Keratinocyte (primary cell): ENCODE results near the gene ZFP36.

Source experiments
- CTCF ChIP-seq, 3 experiments: IDR thresholded peaks in 1 of 3; conservative IDR thresholded peaks in 1 of 3; optimal IDR thresholded peaks in 1 of 3; 2 replicates in 2 of 3; 3 replicates in 1 of 3; pipeline versions ENCODE3 to v1.5.1; 2011; ENCODE audit warnings: low read length in 3 of 3, mild to moderate bottlenecking in 3 of 3, moderate library complexity in 2 of 3, control low read depth in 1 of 3, inconsistent platforms in 1 of 3; ENCODE audit not compliant: insufficient read depth in 2 of 3; ENCODE audit errors: extremely low read depth in 1 of 3
- EZH2 ChIP-seq: IDR thresholded peaks from one replicate; pipeline ENCODE4 v1.6.1; 2012; ENCODE audit warnings: inconsistent platforms, mild to moderate bottlenecking, low read length, moderate library complexity

GRCh38 chr19:39411832-39412099 lies 5.1 kb downstream of the ZFP36 start:
- TF ChIP-seq CTCF (optimal IDR thresholded peaks at IDR 0.05 in 1 of 3, IDR thresholded peaks at IDR 0.05 in 1 of 3, conservative IDR thresholded peaks at IDR 0.05 in 1 of 3; ENCODE audit: extremely low read depth in 1 of 3, insufficient read depth in 2 of 3, low read length in 3 of 3), result peak; percentile 79 to 94 (median 93)
- no peak for TF ChIP-seq EZH2
